Chondrocyte (in vitro differentiated cells): ENCODE measurements around the gene INF2. TPM values are rescaled to one million over a fixed set of nuclear protein-coding genes. Genes with fewer than 3 reads are reported as not detected.

Source experiments
- DNase-seq: peaks from one replicate; pipeline ENCODE4 v3.0.0; 2021; ENCODE audit warnings: mixed read lengths, low spot score
- H3K27ac Mint-ChIP-seq: one replicate; pipeline ENCODE4 v1.8.0; 2021; ENCODE audit warnings: mild to moderate bottlenecking, moderate library complexity, mixed read lengths; ENCODE audit not compliant: unreplicated experiment
- H3K27me3 Mint-ChIP-seq: 2 replicates; pipeline ENCODE4 v1.8.0; 2021; ENCODE audit warnings: low read depth, mixed read lengths
- H3K36me3 Mint-ChIP-seq: 2 replicates; pipeline ENCODE4 v1.8.0; 2021; ENCODE audit warnings: low read depth, mixed read lengths
- H3K4me1 Mint-ChIP-seq: 2 replicates; pipeline ENCODE4 v1.8.0; 2021; ENCODE audit warnings: low read depth, mild to moderate bottlenecking, mixed read lengths
- H3K4me3 Mint-ChIP-seq: one replicate; pipeline ENCODE4 v1.8.0; 2021; ENCODE audit warnings: mild to moderate bottlenecking, moderate library complexity, mixed read lengths; ENCODE audit not compliant: unreplicated experiment
- H3K9me3 Mint-ChIP-seq: 2 replicates; pipeline ENCODE4 v1.8.0; 2021; ENCODE audit warnings: low read depth, mixed read lengths
- CTCF ChIP-seq: fragments of 200-600 bp; sonication (generic); IDR thresholded peaks from 2 replicates; pipeline ENCODE4 v1.5.0; 2021; ENCODE audit warnings: antibody characterized with exemption, mild to moderate bottlenecking, moderate library complexity
- long read RNA-seq: library from polyadenylated mRNA; stranded (forward); transcript quantifications from one replicate; pipeline ENCODE4 v2.0.0, GENCODE V29; 2021
- total RNA-seq: library from RNA; stranded (reverse); gene quantifications from 3 replicates; pipeline ENCODE4 v1.2.1, GENCODE V29; 2021

The INF2 gene
- 117 to 152 TPM (median 121 TPM) in 3 replicates for total RNA-seq
- long read RNA-seq, transcript INF2-204 (5 exons, 1,689 nt), result major isoform, 16 of 62 reads
- long read RNA-seq, partial matches to known transcripts, result 26 of 62 reads
- long read RNA-seq, other reads (novel, unspliced or antisense), result 20 of 62 reads

DNA sequence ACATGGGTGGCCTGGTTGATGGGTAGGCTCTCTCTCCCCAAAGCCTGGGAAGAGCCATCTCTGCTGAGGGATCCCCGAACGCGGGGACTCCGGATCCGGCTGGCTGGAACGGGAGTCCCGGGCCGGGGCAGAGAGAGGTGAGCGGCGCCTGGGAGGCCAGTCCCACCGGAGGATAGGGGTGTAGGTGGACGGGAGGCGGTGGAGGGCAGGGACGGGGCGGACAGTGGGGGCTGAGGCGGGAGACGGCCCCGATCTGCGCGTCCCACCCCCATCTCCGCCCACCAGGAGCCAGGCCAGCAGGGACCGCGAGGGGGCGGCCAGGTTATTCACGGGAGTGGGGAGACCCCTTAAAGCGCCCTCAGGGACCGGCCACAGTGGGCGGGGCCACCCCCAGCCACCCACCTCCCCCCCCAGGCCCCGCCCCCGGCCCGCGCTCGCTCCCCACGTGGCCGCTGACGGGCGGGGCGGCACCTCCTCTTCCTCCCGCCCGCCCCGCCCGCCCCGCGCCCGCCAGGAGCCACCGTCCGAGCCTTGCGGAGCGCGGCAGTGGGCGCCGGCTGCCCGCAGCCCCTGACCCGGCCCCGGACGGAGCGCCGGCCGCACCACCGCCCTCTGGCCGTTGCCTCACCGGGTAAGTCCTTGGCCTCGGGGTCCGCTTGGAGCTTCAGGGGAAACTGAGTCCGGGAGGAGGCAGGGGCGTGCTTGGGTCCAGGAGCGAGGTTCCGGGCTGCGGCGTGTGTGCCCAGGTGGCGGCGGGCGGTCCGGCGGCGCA lies at the start of gene INF2:
TSS of gene INF2 (plus strand) at position 510 of the 772 bp plus-strand sequence. CDS start 11,748 bp downstream, outside the sequence.
- no peaks in the 10 kb centered on the region for H3K27me3 Mint-ChIP-seq
- peak within 1 kb of the TSS; percentile 77 for H3K4me3 Mint-ChIP-seq
- DNase-seq, result no peak
- no peaks in the 10 kb centered on the region for H3K36me3 Mint-ChIP-seq
- H3K27ac Mint-ChIP-seq, result peak within 1 kb of the TSS; percentile 69
- H3K9me3 Mint-ChIP-seq, result no peaks in the 10 kb centered on the region
- H3K4me1 Mint-ChIP-seq, result peaks cover 49% of the 10 kb centered on the region
- peak; percentile 26 for TF ChIP-seq CTCF

DNA sequence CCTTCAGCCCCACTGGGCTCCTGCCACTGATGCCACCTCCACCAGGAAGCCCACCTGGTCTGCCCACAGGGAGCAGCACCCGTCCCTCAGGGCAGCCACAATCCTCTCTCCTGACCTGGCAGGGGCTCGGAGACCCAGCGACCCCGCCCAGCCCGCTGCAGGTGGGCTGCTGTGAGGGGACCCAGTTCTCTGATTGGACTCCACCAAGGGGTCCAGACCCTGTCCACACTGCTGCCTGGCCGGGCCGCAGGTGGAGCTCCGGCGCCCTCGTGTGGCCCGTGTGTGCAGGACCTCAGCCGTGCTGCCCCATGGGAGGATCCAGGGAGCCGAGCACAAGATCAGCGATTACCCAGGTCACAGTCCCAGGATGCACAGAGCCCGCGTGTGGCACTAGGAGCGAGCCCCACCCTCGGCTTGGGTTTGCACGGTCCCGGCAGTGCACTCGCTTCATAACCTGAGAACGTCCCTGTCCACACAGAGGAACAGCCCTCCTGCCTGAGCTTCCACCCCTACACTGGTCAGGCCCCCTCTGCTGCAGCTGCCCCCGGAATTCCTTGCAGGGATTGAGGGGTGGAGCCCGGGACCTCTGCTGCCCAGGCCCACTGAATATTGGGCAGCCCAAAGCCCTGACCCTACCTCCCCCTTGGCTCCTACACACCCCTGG lies 49.4 kb upstream of the INF2 start:
- Mint-ChIP-seq H3K4me3 (no peak overlapping the region), H3K27me3 (peaks cover 24% of the 10 kb centered on the region), H3K4me1 (no peaks in the 10 kb centered on the region), H3K36me3 (peaks cover 2% of the 10 kb centered on the region), H3K27ac (no peak overlapping the region), H3K9me3 (peaks cover 4% of the 10 kb centered on the region)
- DNase-seq, result peak; percentile 89
- peak; percentile 98 for TF ChIP-seq CTCF

DNA sequence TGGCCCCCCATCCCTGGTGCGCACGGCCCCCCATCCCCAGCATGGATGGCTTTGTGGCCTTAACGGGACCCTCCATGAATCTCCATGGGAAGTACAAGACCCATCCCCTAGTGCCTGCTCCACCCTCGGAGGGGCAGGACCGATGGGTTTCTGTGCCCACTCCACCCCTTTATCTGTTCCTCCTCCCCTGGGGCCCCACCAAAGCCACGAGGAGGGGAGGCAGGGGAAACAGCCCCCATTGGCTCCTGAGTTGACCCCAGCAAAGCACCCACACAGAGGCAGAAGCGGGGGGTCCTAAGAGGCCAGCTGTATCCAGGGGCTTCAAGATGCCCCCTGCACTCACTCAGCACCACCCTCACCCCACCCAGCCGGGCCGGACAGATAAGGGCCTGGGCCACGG lies 48.7 kb upstream of the INF2 start:
- no peak for DNase-seq
- peaks cover 8% of the 10 kb centered on the region for H3K9me3 Mint-ChIP-seq
- TF ChIP-seq CTCF, result no peak
- H3K27me3 Mint-ChIP-seq, result peaks cover 27% of the 10 kb centered on the region
- peaks cover 4% of the 10 kb centered on the region for H3K36me3 Mint-ChIP-seq
- no peak overlapping the region for H3K4me3 Mint-ChIP-seq
- no peaks in the 10 kb centered on the region for H3K4me1 Mint-ChIP-seq
- no peak overlapping the region for H3K27ac Mint-ChIP-seq

GRCh38 chr14:104641753-104642539 lies 47.5 kb upstream of the INF2 start:
- Mint-ChIP-seq H3K9me3 (peaks cover 14% of the 10 kb centered on the region), H3K27ac (no peak overlapping the region), H3K36me3 (peaks cover 6% of the 10 kb centered on the region), H3K27me3 (peaks cover 31% of the 10 kb centered on the region), H3K4me1 (no peaks in the 10 kb centered on the region), H3K4me3 (no peak overlapping the region)
- no peak for TF ChIP-seq CTCF
- DNase-seq, result peak; percentile 43

DNA sequence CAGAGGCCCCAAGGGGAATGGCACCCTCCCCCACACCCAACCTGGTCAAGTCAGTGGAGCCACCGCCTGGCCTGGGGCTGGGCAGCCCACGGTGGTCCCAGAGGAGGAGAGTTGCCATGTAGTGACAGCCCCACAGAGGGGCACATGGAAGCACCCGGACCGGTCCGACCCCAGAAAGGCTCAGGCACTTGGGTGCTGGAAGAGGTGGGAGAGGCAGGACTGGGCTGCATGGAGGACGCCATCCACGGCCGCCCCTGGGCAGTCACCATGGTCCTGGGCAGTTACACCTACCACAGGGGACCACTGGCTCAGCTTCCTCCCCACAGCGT lies 46.9 kb upstream of the INF2 start:
- Mint-ChIP-seq H3K4me1 (no peaks in the 10 kb centered on the region), H3K27ac (no peak overlapping the region), H3K27me3 (peaks cover 28% of the 10 kb centered on the region), H3K9me3 (peaks cover 14% of the 10 kb centered on the region), H3K36me3 (peaks cover 6% of the 10 kb centered on the region), H3K4me3 (no peak overlapping the region)
- peak; percentile 80 for DNase-seq
- no peak for TF ChIP-seq CTCF
